H9 (cell line): ENCODE measurements around the gene KRTAP1-4. TPM values are rescaled to one million over a fixed set of nuclear protein-coding genes. Genes with fewer than 3 reads are reported as not detected.

Source experiments
- DNase-seq: peaks from one replicate; pipeline ENCODE4 v3.0.0-alpha.2; 2017
- H2AFZ ChIP-seq: one replicate; pipeline ENCODE4 v1.6.1; 2013; ENCODE audit warnings: mild to moderate bottlenecking, low read length, control low read depth, moderate library complexity
- H2AK5ac ChIP-seq: 2 replicates; pipeline ENCODE4 v1.6.1; 2013; ENCODE audit warnings: low read length, control low read depth, mixed read lengths; ENCODE audit not compliant: insufficient read length
- H2BK120ac ChIP-seq: one replicate; pipeline ENCODE4 v1.6.1; 2013; ENCODE audit warnings: low read depth, mild to moderate bottlenecking, low read length, control low read depth, inconsistent platforms; ENCODE audit not compliant: poor library complexity, severe bottlenecking
- H2BK12ac ChIP-seq: 2 replicates; pipeline ENCODE4 v1.6.1; 2013; ENCODE audit warnings: low read length, control low read depth, mixed read lengths, low read depth; ENCODE audit not compliant: insufficient read length
- H2BK15ac ChIP-seq: 2 replicates; pipeline ENCODE4 v1.6.1; 2013; ENCODE audit warnings: low read depth, low read length, control low read depth
- H2BK20ac ChIP-seq: one replicate; pipeline ENCODE4 v1.6.1; 2013; ENCODE audit warnings: low read depth, mild to moderate bottlenecking, low read length, control low read depth, inconsistent platforms; ENCODE audit not compliant: poor library complexity, severe bottlenecking
- H2BK5ac ChIP-seq: 2 replicates; pipeline ENCODE4 v1.6.1; 2013; ENCODE audit warnings: low read length, control low read depth, mixed read lengths; ENCODE audit not compliant: insufficient read length
- H3K14ac ChIP-seq: 2 replicates; pipeline ENCODE4 v1.6.1; 2013; ENCODE audit warnings: low read length, control low read depth; ENCODE audit not compliant: insufficient read depth
- H3K18ac ChIP-seq: 2 replicates; pipeline ENCODE4 v1.6.1; 2013; ENCODE audit warnings: low read depth, mild to moderate bottlenecking, mixed read lengths, low read length, control low read depth; ENCODE audit not compliant: insufficient read length
- H3K23ac ChIP-seq: 2 replicates; pipeline ENCODE4 v1.6.1; 2013; ENCODE audit warnings: low read length, control low read depth, mixed read lengths, low read depth; ENCODE audit not compliant: insufficient read length
- H3K23me2 ChIP-seq: 2 replicates; pipeline ENCODE4 v1.6.1; 2013; ENCODE audit warnings: low read depth, mild to moderate bottlenecking, mixed read lengths, low read length, control low read depth; ENCODE audit not compliant: insufficient read length, poor library complexity, severe bottlenecking
- H3K27ac ChIP-seq: 2 replicates; pipeline ENCODE4 v1.5.1; 2013; ENCODE audit warnings: low read length, control low read depth, mixed read lengths, low read depth; ENCODE audit not compliant: insufficient read length
- H3K27me3 ChIP-seq: 2 replicates; pipeline ENCODE4 v1.6.1; 2013; ENCODE audit warnings: low read length, control low read depth, inconsistent platforms; ENCODE audit not compliant: insufficient read depth
- H3K4ac ChIP-seq: 2 replicates; pipeline ENCODE4 v1.6.1; 2013; ENCODE audit warnings: low read depth, mild to moderate bottlenecking, control low read depth, inconsistent platforms, low read length, moderate library complexity
- H3K4me1 ChIP-seq: 2 replicates; pipeline ENCODE4 v1.6.1; 2013; ENCODE audit warnings: low read length, control low read depth, inconsistent platforms; ENCODE audit not compliant: insufficient read depth
- H3K4me2 ChIP-seq: 2 replicates; pipeline ENCODE4 v1.6.1; 2013; ENCODE audit warnings: low read length, control low read depth, mixed read lengths; ENCODE audit not compliant: insufficient read length, insufficient read depth
- H3K56ac ChIP-seq: 2 replicates; pipeline ENCODE4 v1.6.1; 2013; ENCODE audit warnings: low read depth, mild to moderate bottlenecking, mixed read lengths, low read length, control low read depth; ENCODE audit not compliant: insufficient read length
- H3K79me1 ChIP-seq: 2 replicates; pipeline ENCODE4 v1.6.1; 2013; ENCODE audit warnings: low read depth, mild to moderate bottlenecking, moderate library complexity, low read length, control low read depth, inconsistent platforms; ENCODE audit not compliant: insufficient read depth, poor library complexity, severe bottlenecking
- H3K79me2 ChIP-seq: 2 replicates; pipeline ENCODE4 v1.6.1; 2013; ENCODE audit warnings: low read length, control low read depth, inconsistent platforms; ENCODE audit not compliant: insufficient read depth
- H3K9ac ChIP-seq: 2 replicates; pipeline ENCODE4 v1.6.1; 2013; ENCODE audit warnings: low read length, control low read depth, mixed read lengths; ENCODE audit not compliant: insufficient read length; ENCODE audit errors: extremely low read depth
- H3K9me3 ChIP-seq: one replicate; pipeline ENCODE4 v1.6.1; 2013; ENCODE audit warnings: low read depth, low read length, inconsistent platforms; ENCODE audit not compliant: control insufficient read depth
- H3T11ph ChIP-seq: one replicate; pipeline ENCODE4 v1.6.1; 2013; ENCODE audit warnings: mild to moderate bottlenecking, low read length, control low read depth, inconsistent platforms
- H4K20me1 ChIP-seq: one replicate; pipeline ENCODE4 v1.6.1; 2013; ENCODE audit not compliant: control insufficient read depth, insufficient read length, insufficient read depth
- H4K5ac ChIP-seq: 2 replicates; pipeline ENCODE4 v1.6.1; 2013; ENCODE audit warnings: low read depth, mild to moderate bottlenecking, mixed read lengths, low read length, control low read depth; ENCODE audit not compliant: insufficient read length
- H4K8ac ChIP-seq: replicated peaks from 2 replicates; pipeline ENCODE4 v1.6.1; 2013; ENCODE audit warnings: low read length, control low read depth, mixed read lengths, low read depth; ENCODE audit not compliant: insufficient read length
- H4K91ac ChIP-seq: 2 replicates; pipeline ENCODE4 v1.6.1; 2013; ENCODE audit warnings: low read depth, mild to moderate bottlenecking, moderate library complexity, mixed read lengths, low read length, control low read depth; ENCODE audit not compliant: insufficient read length
- H3K27ac Mint-ChIP-seq, 3 experiments: 2 replicates in 2 of 3; 3 replicates in 1 of 3; pipeline ENCODE4 v1.8.0; 2020 to 2021; ENCODE audit warnings: mixed read lengths in 3 of 3, mild to moderate bottlenecking in 1 of 3, moderate library complexity in 1 of 3
- H3K27me3 Mint-ChIP-seq: 2 replicates; pipeline ENCODE4 v1.8.0; 2021; ENCODE audit warnings: low read depth, mild to moderate bottlenecking, moderate library complexity, mixed read lengths
- H3K36me3 Mint-ChIP-seq, 3 experiments: 2 replicates in 2 of 3; 3 replicates in 1 of 3; pipeline ENCODE4 v1.8.0; 2020 to 2021; ENCODE audit warnings: low read depth in 3 of 3, mixed read lengths in 3 of 3; ENCODE audit not compliant: insufficient read depth in 1 of 3
- H3K4me1 Mint-ChIP-seq, 2 experiments: 2 replicates each; pipeline ENCODE4 v1.8.0; 2020; ENCODE audit warnings: mixed read lengths in 2 of 2
- H3K4me3 Mint-ChIP-seq, 2 experiments: 2 replicates in 1 of 2; 3 replicates in 1 of 2; pipeline ENCODE4 v1.8.0; 2020 to 2021; ENCODE audit warnings: mild to moderate bottlenecking in 2 of 2, mixed read lengths in 2 of 2, moderate library complexity in 1 of 2
- H3K9me3 Mint-ChIP-seq, 2 experiments: 2 replicates in 1 of 2; 3 replicates in 1 of 2; pipeline ENCODE4 v1.8.0; 2020; ENCODE audit warnings: mild to moderate bottlenecking in 2 of 2, mixed read lengths in 2 of 2, moderate library complexity in 1 of 2
- WGBS: extraction: QIAGEN DNeasy Blood & Tissue Kit; methylation state at CpG from one replicate; pipeline ENCODE4 v1.1.7; 2013; ENCODE audit warnings: missing lambda C conversion rate, low lambda C conversion rate, mixed read lengths; ENCODE audit not compliant: insufficient read length; ENCODE audit errors: extremely low coverage; 5-methylcytosine and 5-hydroxymethylcytosine counted together
- total RNA-seq: library from RNA; stranded (reverse); gene quantifications from 2 replicates; pipeline ENCODE4 v1.2.1, GENCODE V29; 2021
- TF ChIP-seq, protein P1 (sequence below): fragments of 200-600 bp; sonication (generic); conservative IDR thresholded peaks from 3 replicates; pipeline ENCODE4 v1.8.0; 2021; ENCODE audit warnings: antibody characterized with exemption, mild to moderate bottlenecking

KRTAP1-4 gene
- total RNA-seq, 1 experiment from 2014 or later: not detected

GRCh38 chr17:41009936-41010335, 20.1 kb downstream of the KRTAP1-4 start:
- Histone ChIP-seq H3K56ac (no peak overlapping the region), H3K4ac (no peak overlapping the region), H2BK5ac (no peak overlapping the region), H4K20me1 (no peaks in the 10 kb centered on the region), H2BK20ac (no peak overlapping the region), H3K4me1 (no peaks in the 10 kb centered on the region; the same call in 1 of the 2 replicates), H2BK120ac (no peak overlapping the region), H3K9me3 (no peaks in the 10 kb centered on the region), H3K9ac (no peak overlapping the region), H3K18ac (no peak overlapping the region), H3K23ac (no peak overlapping the region), H3K14ac (no peak overlapping the region), H3K79me1 (no peaks in the 10 kb centered on the region), H4K91ac (no peak overlapping the region), H4K8ac (no peak overlapping the region), H4K5ac (no peak overlapping the region), H2BK12ac (no peak overlapping the region), H3K27ac (no peak overlapping the region), H2AFZ (no peak overlapping the region), H3K4me2 (no peak overlapping the region), H3T11ph (no peak overlapping the region), H3K27me3 (no peaks in the 10 kb centered on the region), H2AK5ac (no peak overlapping the region), H3K79me2 (no peaks in the 10 kb centered on the region), H2BK15ac (no peak overlapping the region), H3K23me2 (no peaks in the 10 kb centered on the region)
- Mint-ChIP-seq H3K4me1 (peaks cover 17 to 19% of the 10 kb centered on the region in 2 experiments), H3K27ac (no peak overlapping the region), H3K36me3 (no peaks in the 10 kb centered on the region), H3K9me3 (no peaks in the 10 kb centered on the region), H3K27me3 (no peaks in the 10 kb centered on the region), H3K4me3 (no peak overlapping the region)
- WGBS: no CpG with 5 or more reads among the region's 1 CpG
- TF ChIP-seq, protein P1, sequence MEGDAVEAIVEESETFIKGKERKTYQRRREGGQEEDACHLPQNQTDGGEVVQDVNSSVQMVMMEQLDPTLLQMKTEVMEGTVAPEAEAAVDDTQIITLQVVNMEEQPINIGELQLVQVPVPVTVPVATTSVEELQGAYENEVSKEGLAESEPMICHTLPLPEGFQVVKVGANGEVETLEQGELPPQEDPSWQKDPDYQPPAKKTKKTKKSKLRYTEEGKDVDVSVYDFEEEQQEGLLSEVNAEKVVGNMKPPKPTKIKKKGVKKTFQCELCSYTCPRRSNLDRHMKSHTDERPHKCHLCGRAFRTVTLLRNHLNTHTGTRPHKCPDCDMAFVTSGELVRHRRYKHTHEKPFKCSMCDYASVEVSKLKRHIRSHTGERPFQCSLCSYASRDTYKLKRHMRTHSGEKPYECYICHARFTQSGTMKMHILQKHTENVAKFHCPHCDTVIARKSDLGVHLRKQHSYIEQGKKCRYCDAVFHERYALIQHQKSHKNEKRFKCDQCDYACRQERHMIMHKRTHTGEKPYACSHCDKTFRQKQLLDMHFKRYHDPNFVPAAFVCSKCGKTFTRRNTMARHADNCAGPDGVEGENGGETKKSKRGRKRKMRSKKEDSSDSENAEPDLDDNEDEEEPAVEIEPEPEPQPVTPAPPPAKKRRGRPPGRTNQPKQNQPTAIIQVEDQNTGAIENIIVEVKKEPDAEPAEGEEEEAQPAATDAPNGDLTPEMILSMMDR: no peak
- no peak for DNase-seq
